Parathyroid adenoma (tissue), 2 donors: ENCODE results near the gene RRAD.

ENCODE experiments used
- H2AFZ ChIP-seq: fragments of 300-600 bp; sonication (generic); one replicate; pipeline ENCODE4 v1.7.0; 2017; ENCODE audit warnings: antibody characterized with exemption, mild to moderate bottlenecking
- H3K27ac ChIP-seq: fragments of 300-600 bp; sonication (generic); one replicate; pipeline ENCODE4 v1.7.0; 2017
- H3K27me3 ChIP-seq: fragments of 300-600 bp; sonication (generic); one replicate; pipeline ENCODE4 v1.7.0; 2017; ENCODE audit warnings: low read length; ENCODE audit not compliant: control insufficient read depth, insufficient read depth
- H3K36me3 ChIP-seq: fragments of 300-600 bp; sonication (generic); one replicate; pipeline ENCODE4 v1.7.0; 2017; ENCODE audit warnings: low read length; ENCODE audit not compliant: control insufficient read depth, insufficient read depth
- H3K4me1 ChIP-seq: fragments of 300-600 bp; sonication (generic); one replicate; pipeline ENCODE4 v1.7.0; 2017; ENCODE audit warnings: control low read depth
- H3K4me2 ChIP-seq: fragments of 300-600 bp; sonication (generic); one replicate; pipeline ENCODE4 v1.7.0; 2017; ENCODE audit warnings: low read length
- H3K4me3 ChIP-seq: fragments of 300-600 bp; sonication (generic); one replicate; pipeline ENCODE4 v1.7.0; 2017; ENCODE audit warnings: low read depth, low read length
- H3K79me2 ChIP-seq: fragments of 300-600 bp; sonication (generic); one replicate; pipeline ENCODE4 v1.7.0; 2017; ENCODE audit warnings: control low read depth
- H3K9ac ChIP-seq: fragments of 300-600 bp; sonication (generic); one replicate; pipeline ENCODE4 v1.7.0; 2017; ENCODE audit warnings: mild to moderate bottlenecking
- H3K9me3 ChIP-seq: fragments of 300-600 bp; sonication (generic); one replicate; pipeline ENCODE4 v1.7.0; 2017; ENCODE audit warnings: low read length; ENCODE audit not compliant: control insufficient read depth
- CTCF ChIP-seq: fragments of 300-600 bp; sonication (generic); IDR thresholded peaks from one replicate; pipeline ENCODE4 v1.7.0; 2017; ENCODE audit warnings: antibody characterized with exemption, mild to moderate bottlenecking
- donor health status: primary hyperparathyroidism.

Gene RRAD

DNA sequence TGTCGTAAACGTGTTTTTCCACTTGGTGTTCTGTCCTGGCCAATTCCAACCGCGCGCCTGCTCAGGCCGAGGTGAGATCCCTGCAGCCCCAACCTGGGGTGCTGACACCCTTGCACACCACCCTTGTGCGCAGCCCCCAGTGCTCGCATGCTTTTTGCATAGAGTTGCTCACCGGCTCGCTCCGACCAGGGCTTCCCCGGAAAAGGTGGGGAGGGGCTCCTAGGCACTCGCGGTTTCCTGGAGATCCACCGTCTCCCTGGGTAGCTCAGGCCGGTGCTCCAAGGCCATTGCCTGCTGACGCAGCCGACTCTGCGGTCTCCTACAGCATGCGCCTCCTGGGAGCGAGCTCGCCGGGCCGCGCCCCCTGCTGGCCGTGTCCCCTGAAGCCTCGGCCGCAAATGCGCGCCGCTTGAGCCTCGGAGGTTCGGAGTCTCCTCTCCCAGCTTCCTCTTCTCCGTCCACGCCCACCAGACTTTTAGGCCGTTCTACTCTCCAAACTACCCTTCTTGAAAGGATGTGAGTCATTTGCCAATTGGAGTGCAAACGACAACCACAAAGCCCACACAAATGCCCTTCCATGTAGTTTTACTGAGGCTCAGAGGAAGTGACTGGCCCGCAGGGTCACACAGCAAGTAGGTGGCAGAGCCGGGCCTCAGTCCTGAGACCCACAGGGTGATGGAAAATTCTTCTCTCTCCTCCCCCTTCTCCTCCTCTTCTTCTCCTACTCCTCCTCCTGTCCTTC, 52.2 kb downstream of the RRAD start:
- Histone ChIP-seq H3K79me2 (no peaks in the 10 kb centered on the region), H2AFZ (peak overlapping the region; percentile 97), H3K4me3 (peak overlapping the region; percentile 43), H3K4me2 (peak overlapping the region; percentile 72), H3K27me3 (no peaks in the 10 kb centered on the region), H3K9me3 (no peaks in the 10 kb centered on the region), H3K36me3 (no peaks in the 10 kb centered on the region), H3K9ac (no peak overlapping the region), H3K4me1 (peaks cover 4% of the 10 kb centered on the region), H3K27ac (no peak overlapping the region)
- peak; percentile 97 for TF ChIP-seq CTCF

DNA sequence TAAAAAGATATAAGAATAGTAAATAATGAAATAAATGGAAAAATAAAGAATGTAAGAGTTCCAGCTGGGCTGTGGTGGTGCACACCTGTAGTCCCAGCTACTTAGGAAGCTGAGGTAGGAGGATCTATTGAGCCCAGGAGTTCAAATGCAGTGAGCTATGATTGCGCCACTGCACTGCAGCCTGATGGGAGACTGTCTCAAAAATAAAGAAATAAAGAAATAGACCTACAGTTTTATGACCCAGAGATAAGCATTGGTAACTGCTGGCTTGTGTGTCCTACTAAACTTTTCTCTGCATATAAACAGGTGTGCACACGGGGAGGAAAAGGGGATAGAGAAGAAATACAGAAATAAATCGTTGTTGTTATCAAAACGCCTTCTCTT, 52.8 kb downstream of the RRAD start:
- no peaks in the 10 kb centered on the region for H3K9me3 ChIP-seq
- H3K4me2 ChIP-seq, result peak overlapping the region; percentile 72
- peaks cover 4% of the 10 kb centered on the region for H3K4me1 ChIP-seq
- no peak for TF ChIP-seq CTCF
- no peaks in the 10 kb centered on the region for H3K27me3 ChIP-seq
- H3K9ac ChIP-seq, result no peak overlapping the region
- H3K27ac ChIP-seq, result no peak overlapping the region
- H3K4me3 ChIP-seq, result peak overlapping the region; percentile 43
- no peaks in the 10 kb centered on the region for H3K36me3 ChIP-seq
- no peaks in the 10 kb centered on the region for H3K79me2 ChIP-seq
- H2AFZ ChIP-seq, result peak overlapping the region; percentile 97

GRCh38 chr16:66871840-66872239, 53.5 kb downstream of the RRAD start:
- Histone ChIP-seq H3K79me2 (peaks cover 2% of the 10 kb centered on the region), H3K27ac (no peak overlapping the region), H3K27me3 (no peaks in the 10 kb centered on the region), H3K9me3 (no peaks in the 10 kb centered on the region), H3K36me3 (no peaks in the 10 kb centered on the region), H3K4me3 (no peak overlapping the region), H3K9ac (no peak overlapping the region), H2AFZ (no peak overlapping the region), H3K4me2 (no peak overlapping the region), H3K4me1 (peaks cover 4% of the 10 kb centered on the region)
- TF ChIP-seq CTCF, result no peak
